Upper lobe of left lung (tissue), 4 donors: ENCODE results near the gene ICE2.

ENCODE experiments used
- CTCF ChIP-seq, 6 experiments: fragments of 450-650 bp in 4 of 6; fragments of 200-600 bp in 2 of 6; sonication (generic) in 2 of 6; IDR thresholded peaks; one replicate each; pipeline ENCODE4 v1.5.1; 2016 to 2019; ENCODE audit warnings: antibody characterized with exemption in 6 of 6
- POLR2A ChIP-seq, 4 donors: fragments of 450-650 bp; IDR thresholded peaks; one replicate each; pipeline ENCODE4 v1.5.1; 2016 to 2017; ENCODE audit warnings: antibody characterized with exemption in 4 of 4, mild to moderate bottlenecking in 2 of 4
- POLR2AphosphoS5 ChIP-seq, 2 donors: sonication (generic); formaldehyde crosslinking; IDR thresholded peaks; one replicate each; pipeline ENCODE4 v1.5.1; 2017; ENCODE audit warnings: antibody characterized with exemption in 2 of 2

- no peak for TF ChIP-seq POLR2AphosphoS5 (IDR thresholded peaks at IDR 0.05)
- TF ChIP-seq CTCF (IDR thresholded peaks at IDR 0.05): no peak
- no peak for TF ChIP-seq POLR2A (IDR thresholded peaks at IDR 0.05)
Measured at GRCh38 chr15:60462027-60462426, 16.9 kb downstream of the ICE2 start.
